CD1c-positive myeloid dendritic cell (primary cell): ENCODE data around the gene HS3ST5.
"Not testable (repeated sequence)": the region's sequence is repeated elsewhere in the genome, so short reads cannot be mapped to it uniquely, and the experiment has no call there.

Experiments used
- DNase-seq: peaks from one replicate; pipeline ENCODE4 v3.0.0-alpha.2; 2016; ENCODE audit errors: extremely low spot score

HS3ST5 gene

DNA sequence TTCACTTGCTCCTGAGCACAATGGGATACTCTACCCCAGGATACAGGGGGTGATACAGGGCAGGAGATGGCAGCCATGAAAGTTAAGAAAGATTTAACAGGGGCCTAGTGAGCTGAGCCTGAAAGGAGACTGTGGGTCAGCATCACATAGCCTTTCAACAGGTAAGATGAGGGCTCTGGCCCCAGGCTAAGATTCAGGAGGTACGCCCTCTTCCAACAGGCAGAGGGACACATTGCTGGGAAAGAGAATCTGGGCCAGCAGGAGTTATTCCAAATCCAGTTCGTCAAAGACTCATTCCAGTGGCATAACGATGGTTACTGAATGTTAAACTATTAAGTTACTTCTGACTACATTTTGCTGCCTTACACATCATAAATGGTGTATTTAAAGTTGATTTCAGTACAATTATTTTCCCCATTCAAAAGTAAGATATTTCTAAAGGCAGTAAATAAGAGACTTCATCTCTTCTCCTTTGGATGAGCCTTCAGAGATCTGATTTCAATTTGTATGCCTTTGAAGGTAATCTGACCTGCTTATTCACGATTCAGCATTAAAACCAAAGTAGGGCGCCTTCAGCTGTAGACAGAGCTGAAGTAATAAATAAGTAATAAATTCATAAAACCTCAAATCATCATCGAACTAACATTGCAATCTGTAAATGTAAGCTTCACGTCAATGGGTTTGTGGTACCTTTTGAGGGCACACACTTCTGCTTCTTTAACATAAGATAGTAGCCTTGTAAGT lies 62.4 kb downstream of the HS3ST5 start:
- no peak for DNase-seq

GRCh38 chr6:114277220-114277619 lies 65.6 kb downstream of the HS3ST5 start:
- DNase-seq: no peak

GRCh38 chr6:114276783-114277182 lies 66.0 kb downstream of the HS3ST5 start:
- no peak for DNase-seq

DNA sequence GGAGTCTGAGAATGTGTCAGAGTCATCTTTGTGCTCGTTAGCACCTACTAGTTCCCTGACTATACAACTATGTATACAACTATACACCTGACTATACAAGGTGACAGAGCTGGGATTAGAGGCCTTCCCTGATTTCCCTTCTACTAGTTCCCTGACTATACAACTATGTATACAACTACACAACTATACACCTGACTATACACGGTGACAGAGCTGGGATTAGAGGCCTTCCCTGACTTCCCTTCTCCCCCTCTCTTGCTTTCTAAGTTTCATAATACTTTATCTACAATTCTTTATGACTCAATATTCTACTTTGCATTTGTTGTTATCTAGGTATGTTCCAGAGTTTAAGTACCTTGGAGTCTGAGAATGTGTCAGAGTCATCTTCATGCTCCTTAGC lies 68.0 kb downstream of the HS3ST5 start:
- no peak for DNase-seq

DNA sequence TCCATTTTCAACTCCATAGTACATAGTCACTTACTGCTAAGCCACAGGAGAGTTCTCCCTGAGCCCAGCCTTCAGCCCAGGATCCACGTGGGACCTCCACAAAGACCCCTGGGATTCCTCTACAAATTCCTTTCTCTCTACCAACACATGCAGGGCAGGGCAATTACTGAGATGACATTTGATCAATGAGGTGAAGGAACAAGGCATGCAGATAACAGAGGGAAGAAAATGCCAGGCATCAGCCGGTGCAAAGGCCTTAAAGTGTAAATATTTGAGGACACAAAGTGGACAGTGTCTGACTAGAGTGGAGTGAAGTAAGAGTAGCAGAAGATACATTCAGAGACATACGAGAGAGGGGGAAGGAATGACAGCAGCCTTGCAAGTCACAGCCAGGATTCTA lies 70.2 kb downstream of the HS3ST5 start:
- no peak for DNase-seq

- DNase-seq: no peak
These were observed 71.4 kb downstream of the HS3ST5 start for GRCh38 chr6:114271405-114271804.

- DNase-seq: no peak
These were observed 74.9 kb downstream of the HS3ST5 start for GRCh38 chr6:114267897-114268296.

- DNase-seq: no peak
These were observed 82.0 kb downstream of the HS3ST5 start for GRCh38 chr6:114260810-114261209.

DNA sequence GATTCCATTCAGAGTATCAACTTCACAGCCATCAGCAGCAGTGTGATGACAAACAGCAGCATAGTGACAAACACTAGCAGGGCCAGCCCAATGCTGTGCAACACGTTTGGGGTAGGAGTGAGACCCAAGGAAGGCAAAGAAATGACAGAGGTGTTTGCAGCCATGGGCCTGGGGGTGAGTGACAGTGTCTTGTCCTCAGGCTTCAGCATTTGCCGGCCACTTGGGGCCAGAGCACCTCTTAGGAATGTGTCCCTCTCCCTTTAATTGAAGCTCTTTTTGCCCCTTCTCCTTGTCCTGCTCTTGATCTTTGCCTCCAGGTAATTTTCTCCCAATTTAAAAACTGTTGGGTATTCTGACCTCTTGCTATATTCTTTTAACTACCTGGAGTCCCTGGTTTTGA lies 84.4 kb downstream of the HS3ST5 start:
- DNase-seq: no peak

DNA sequence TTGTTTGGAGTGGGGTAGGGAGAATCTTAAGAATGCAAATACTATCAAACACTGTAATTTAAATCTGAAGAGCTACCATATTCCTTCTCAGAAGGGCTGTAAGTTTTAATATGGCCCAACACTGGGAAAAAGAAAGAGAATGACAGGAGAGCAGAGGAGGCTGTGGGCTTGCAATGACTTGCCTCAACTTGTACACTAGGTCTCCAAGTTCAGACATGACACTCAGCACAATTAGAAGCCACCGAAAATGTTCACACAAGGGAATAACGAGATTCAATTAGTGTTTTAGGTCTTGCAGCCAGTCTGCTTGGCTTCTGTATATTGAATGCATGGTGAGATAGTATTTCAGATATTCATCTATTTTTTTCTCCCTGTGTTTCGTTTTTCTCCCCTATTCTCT lies 89.4 kb downstream of the HS3ST5 start:
- no peak for DNase-seq

DNA sequence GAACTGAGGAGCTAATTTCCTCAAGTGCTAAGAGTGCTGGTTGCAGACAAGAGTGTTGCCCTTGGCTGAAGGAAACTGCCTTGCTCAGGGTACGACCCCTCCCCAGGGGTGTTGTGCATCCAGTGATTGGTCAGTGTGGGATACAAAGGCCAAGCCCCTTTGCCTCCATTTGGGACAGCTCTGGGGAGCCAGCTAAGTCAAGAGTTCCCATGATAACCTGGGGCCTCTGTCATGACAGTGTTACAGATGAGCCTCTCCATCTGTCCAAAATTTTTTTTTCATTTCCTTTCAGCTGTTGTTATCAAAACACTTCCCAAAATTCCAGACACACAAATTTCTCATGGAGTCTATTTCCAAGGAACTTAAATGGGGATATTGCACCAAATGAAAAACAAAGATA lies 93.3 kb downstream of the HS3ST5 start:
- no peak for DNase-seq

DNA sequence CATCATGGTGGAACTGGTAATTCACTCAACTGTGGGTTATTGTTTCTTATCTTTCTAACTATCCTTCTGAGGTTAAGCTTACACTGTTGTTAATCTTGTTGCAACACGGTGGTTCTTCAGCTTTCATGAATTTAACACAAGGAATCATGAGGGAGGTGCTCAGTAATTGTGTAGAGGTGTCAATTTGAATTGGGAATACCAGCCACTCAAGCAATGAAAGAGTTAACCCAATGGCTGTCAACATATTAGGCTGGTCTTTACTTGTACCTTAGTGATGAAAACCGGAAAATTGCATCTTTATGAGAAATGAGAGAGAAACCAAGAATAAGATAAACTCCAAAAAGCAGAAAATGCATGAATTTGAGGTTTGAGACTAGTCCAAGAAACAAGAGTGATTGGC lies 95.7 kb downstream of the HS3ST5 start:
- no peak for DNase-seq

DNA sequence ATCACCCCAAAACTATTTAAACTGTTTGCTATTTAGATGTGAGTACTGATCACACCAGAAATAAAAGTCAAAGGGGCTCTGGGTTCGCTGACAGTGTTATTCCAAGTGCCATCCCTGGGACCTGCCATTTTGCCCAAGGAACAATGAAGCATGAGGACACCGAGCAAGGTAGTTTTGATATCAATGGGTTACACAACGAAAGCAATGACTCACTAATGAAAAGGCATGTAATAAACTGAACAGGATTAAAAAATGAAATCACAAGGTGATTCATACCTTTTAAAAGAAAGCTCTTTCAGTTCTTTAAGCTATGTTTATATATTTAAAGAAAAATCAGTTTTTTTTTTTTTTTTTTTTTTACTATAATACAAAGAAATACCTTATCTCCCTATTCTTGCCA lies 102.0 kb downstream of the HS3ST5 start:
- DNase-seq: no peak

- no peak for DNase-seq
These were observed 114.1 kb downstream of the HS3ST5 start for GRCh38 chr6:114228675-114229074.

DNA sequence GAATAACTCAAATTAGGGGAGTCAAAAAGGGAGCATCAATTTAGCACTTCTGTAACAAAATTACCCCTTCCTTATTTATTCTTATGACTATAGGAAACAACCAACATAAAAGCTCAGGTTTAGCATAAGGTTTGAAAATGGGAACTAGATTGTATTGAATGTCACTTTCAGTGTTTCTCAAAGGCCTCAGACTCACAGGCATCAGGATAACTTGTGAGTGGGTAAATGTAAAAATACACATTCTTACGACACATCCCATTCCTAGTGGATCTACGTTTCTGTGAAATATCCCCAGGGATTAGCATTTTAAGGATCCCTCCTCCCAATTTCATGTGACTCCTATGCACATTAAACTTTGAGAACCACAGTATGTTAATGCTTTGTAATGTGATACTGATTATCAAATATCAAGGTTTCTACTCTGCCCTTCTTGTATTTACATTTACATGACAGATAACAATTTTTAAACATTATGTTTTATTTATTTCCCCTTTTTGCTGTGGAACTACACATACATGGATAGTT lies 114.8 kb downstream of the HS3ST5 start:
- no peak for DNase-seq

GRCh38 chr6:114220241-114220640 lies 122.6 kb downstream of the HS3ST5 start:
- DNase-seq: no peak

- DNase-seq: no peak
These were observed 124.1 kb downstream of the HS3ST5 start for GRCh38 chr6:114218437-114219340.

GRCh38 chr6:114217996-114218395 lies 124.8 kb downstream of the HS3ST5 start:
- not testable (repeated sequence) for DNase-seq

GRCh38 chr6:114216789-114217467 lies 125.9 kb downstream of the HS3ST5 start:
- no peak for DNase-seq

- no peak for DNase-seq
These were observed 132.4 kb downstream of the HS3ST5 start for GRCh38 chr6:114210467-114210866.

DNA sequence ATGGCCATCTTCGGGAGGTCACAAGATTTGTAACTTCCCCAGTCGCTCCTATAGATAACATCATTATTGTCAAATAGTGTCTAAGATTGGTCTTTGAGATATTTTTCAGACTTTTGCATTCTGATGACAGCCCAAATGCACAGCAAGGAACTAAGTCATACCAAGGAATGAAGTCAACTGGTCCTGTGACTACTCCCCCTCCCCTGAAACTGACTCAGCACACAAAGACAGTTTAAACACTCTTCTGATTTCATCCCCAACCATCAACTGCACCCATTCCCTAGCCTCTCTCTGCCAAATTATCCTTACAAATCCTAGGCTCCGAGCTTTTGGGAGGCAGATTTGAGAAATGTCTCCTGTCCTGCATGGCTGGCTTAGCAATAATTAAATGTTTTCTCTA lies 139.4 kb downstream of the HS3ST5 start:
- no peak for DNase-seq

GRCh38 chr6:114202389-114202788 lies 140.4 kb downstream of the HS3ST5 start:
- no peak for DNase-seq
